ENCODE results near the gene HSPB9.

GRCh38 chr17:42117397-42118125 lies 5.0 kb upstream of the HSPB9 start:
- TF ChIP-seq, protein P1, sequence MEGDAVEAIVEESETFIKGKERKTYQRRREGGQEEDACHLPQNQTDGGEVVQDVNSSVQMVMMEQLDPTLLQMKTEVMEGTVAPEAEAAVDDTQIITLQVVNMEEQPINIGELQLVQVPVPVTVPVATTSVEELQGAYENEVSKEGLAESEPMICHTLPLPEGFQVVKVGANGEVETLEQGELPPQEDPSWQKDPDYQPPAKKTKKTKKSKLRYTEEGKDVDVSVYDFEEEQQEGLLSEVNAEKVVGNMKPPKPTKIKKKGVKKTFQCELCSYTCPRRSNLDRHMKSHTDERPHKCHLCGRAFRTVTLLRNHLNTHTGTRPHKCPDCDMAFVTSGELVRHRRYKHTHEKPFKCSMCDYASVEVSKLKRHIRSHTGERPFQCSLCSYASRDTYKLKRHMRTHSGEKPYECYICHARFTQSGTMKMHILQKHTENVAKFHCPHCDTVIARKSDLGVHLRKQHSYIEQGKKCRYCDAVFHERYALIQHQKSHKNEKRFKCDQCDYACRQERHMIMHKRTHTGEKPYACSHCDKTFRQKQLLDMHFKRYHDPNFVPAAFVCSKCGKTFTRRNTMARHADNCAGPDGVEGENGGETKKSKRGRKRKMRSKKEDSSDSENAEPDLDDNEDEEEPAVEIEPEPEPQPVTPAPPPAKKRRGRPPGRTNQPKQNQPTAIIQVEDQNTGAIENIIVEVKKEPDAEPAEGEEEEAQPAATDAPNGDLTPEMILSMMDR (IDR thresholded peaks at IDR 0.05) = no peak
- TF ChIP-seq POLR2A (IDR thresholded peaks at IDR 0.05) = no peak
